CD14-positive monocyte (primary cell): ENCODE results near the gene GINS2. TPM values are rescaled to one million over a fixed set of nuclear protein-coding genes. Genes with fewer than 3 reads are reported as not detected.

Experiments used
- DNase-seq, 3 donors: peaks; one replicate each; pipeline ENCODE4 v3.0.0-alpha.2; 2011 to 2022
- H2AFZ ChIP-seq: 2 replicates; pipeline ENCODE4 v1.6.0; 2012; ENCODE audit warnings: mild to moderate bottlenecking, low read depth, low read length, inconsistent platforms; ENCODE audit not compliant: insufficient read depth, poor library complexity, severe bottlenecking
- H3K27ac ChIP-seq, 2 donors: 1 replicate in 1 of 2; 2 replicates in 1 of 2; pipeline ENCODE4 v1.5.1; 2012 to 2013; ENCODE audit warnings: low read length in 2 of 2, control low read depth in 1 of 2, inconsistent platforms in 1 of 2, low read depth in 1 of 2, mild to moderate bottlenecking in 1 of 2
- H3K27me3 ChIP-seq, 2 donors: one replicate each; pipeline versions ENCODE4 v1.6.0 to v1.6.1; 2011 to 2013; ENCODE audit warnings: low read length in 2 of 2; ENCODE audit not compliant: control insufficient read depth in 2 of 2, insufficient read depth in 2 of 2
- H3K36me3 ChIP-seq, 2 donors: replicated peaks in 1 of 2; 1 replicate in 1 of 2; 2 replicates in 1 of 2; pipeline versions ENCODE4 v1.5.1 to v1.6.1; 2012 to 2013; ENCODE audit warnings: low read length in 2 of 2, control low read depth in 1 of 2, inconsistent platforms in 1 of 2, mild to moderate bottlenecking in 1 of 2; ENCODE audit not compliant: insufficient read depth in 2 of 2, control insufficient read depth in 1 of 2
- H3K4me1 ChIP-seq, 2 donors: 1 replicate in 1 of 2; 2 replicates in 1 of 2; pipeline versions ENCODE4 v1.5.1 to v1.6.1; 2012 to 2013; ENCODE audit warnings: low read length in 2 of 2, control low read depth in 1 of 2, inconsistent platforms in 1 of 2, mild to moderate bottlenecking in 1 of 2, moderate library complexity in 1 of 2; ENCODE audit not compliant: insufficient read depth in 2 of 2, control insufficient read depth in 1 of 2
- H3K4me2 ChIP-seq: replicated peaks from 2 replicates; pipeline ENCODE3; 2012; ENCODE audit warnings: low read length, moderate library complexity, mild to moderate bottlenecking; ENCODE audit not compliant: poor library complexity, severe bottlenecking; ENCODE audit errors: extremely low read depth
- H3K4me3 ChIP-seq, 3 experiments: fragments of 200-600 bp in 1 of 3; sonication (generic) in 1 of 3; replicated peaks in 1 of 3; 1 replicate in 2 of 3; 2 replicates in 1 of 3; pipeline ENCODE4 v1.5.1; 2011 to 2013; ENCODE audit warnings: low read length in 3 of 3, mild to moderate bottlenecking in 3 of 3, control low read depth in 2 of 3, low read depth in 2 of 3, inconsistent platforms in 1 of 3, moderate library complexity in 1 of 3
- H3K79me2 ChIP-seq: 2 replicates; pipeline ENCODE4 v1.6.0; 2012; ENCODE audit warnings: mild to moderate bottlenecking, control low read depth, inconsistent platforms, low read length, moderate library complexity; ENCODE audit not compliant: insufficient read depth
- H3K9ac ChIP-seq: 2 replicates; pipeline ENCODE4 v1.6.0; 2017; ENCODE audit warnings: low read length, mild to moderate bottlenecking; ENCODE audit not compliant: insufficient read depth, poor library complexity, severe bottlenecking
- H3K9me3 ChIP-seq, 2 donors: replicated peaks in 1 of 2; 1 replicate in 1 of 2; 2 replicates in 1 of 2; pipeline versions ENCODE4 v1.5.1 to v1.6.1; 2012 to 2013; ENCODE audit warnings: low read length in 2 of 2, control low read depth in 1 of 2; ENCODE audit not compliant: control insufficient read depth in 1 of 2, insufficient read depth in 1 of 2
- H4K20me1 ChIP-seq: 2 replicates; pipeline ENCODE4 v1.6.0; 2012; ENCODE audit warnings: mild to moderate bottlenecking, low read length, control low read depth, moderate library complexity; ENCODE audit not compliant: insufficient read depth
- H3K27ac Mint-ChIP-seq, 7 donors: one replicate each; pipeline ENCODE4 v1.8.0; 2020; ENCODE audit warnings: mild to moderate bottlenecking in 7 of 7, mixed read lengths in 7 of 7, moderate library complexity in 6 of 7, inconsistent platforms in 2 of 7
- H3K27me3 Mint-ChIP-seq, 3 donors: one replicate each; pipeline ENCODE4 v1.8.0; 2021 to 2022; ENCODE audit warnings: low read depth in 3 of 3, mild to moderate bottlenecking in 3 of 3, mixed read lengths in 3 of 3, moderate library complexity in 3 of 3, inconsistent platforms in 1 of 3
- H3K36me3 Mint-ChIP-seq, 2 donors: one replicate each; pipeline ENCODE4 v1.8.0; 2020; ENCODE audit warnings: mixed read lengths in 2 of 2, inconsistent platforms in 1 of 2, mild to moderate bottlenecking in 1 of 2
- H3K4me1 Mint-ChIP-seq: one replicate; pipeline ENCODE4 v1.8.0; 2020; ENCODE audit warnings: mild to moderate bottlenecking, mixed read lengths
- H3K4me3 Mint-ChIP-seq, 2 donors: one replicate each; pipeline ENCODE4 v1.8.0; 2020; ENCODE audit warnings: mild to moderate bottlenecking in 2 of 2, mixed read lengths in 2 of 2, moderate library complexity in 1 of 2
- H3K9me3 Mint-ChIP-seq, 7 donors: one replicate each; pipeline ENCODE4 v1.8.0; 2020 to 2022; ENCODE audit warnings: mixed read lengths in 7 of 7, mild to moderate bottlenecking in 6 of 7, moderate library complexity in 6 of 7, inconsistent platforms in 2 of 7
- CTCF ChIP-seq: fragments of 200-600 bp; IDR thresholded peaks from one replicate; pipeline ENCODE4 v1.8.0; 2022; ENCODE audit warnings: antibody characterized with exemption, mild to moderate bottlenecking
- WGBS: methylation state at CpG from one replicate; pipeline ENCODE4 v1.1.5; 2013; ENCODE audit warnings: missing lambda C conversion rate; ENCODE audit not compliant: insufficient coverage; 5-methylcytosine and 5-hydroxymethylcytosine counted together
- intact Hi-C, 2 donors: fragments of 100-400 bp; cut with micrococcal nuclease; formaldehyde crosslinking; loops; one replicate each; pipeline versions ENCODE4 v1.15.0 to v1.15.1; 2023
- polyA plus RNA-seq, 3 donors: library from polyadenylated mRNA; depleted of rRNA in 1 of 3; unstranded in 2 of 3; stranded (reverse) in 1 of 3; fragments of 300-500 nt in 2 of 3; fragments of >200 nt in 1 of 3; fragmentation: Illumina TruSeq in 2 of 3; gene quantifications; 1 replicate in 2 of 3; 2 replicates in 1 of 3; pipeline ENCODE4 v1.2.3, GENCODE V29; 2012 to 2021

Gene GINS2
- polyA plus RNA-seq, 3 donors = 0.13 to 0.28 TPM; not detected in 1

GRCh38 chr16:85650844-85651628 is 37.7 kb downstream of the GINS2 start:
- H3K4me1 ChIP-seq = peaks cover 4 to 6% of the 10 kb centered on the region in 2 donors
- Mint-ChIP-seq H3K27ac (no peak overlapping the region), H3K9me3 (no peaks in the 10 kb centered on the region), H3K4me1 (no peaks in the 10 kb centered on the region), H3K4me3 (no peak overlapping the region), H3K36me3 (peaks cover 31 to 62% of the 10 kb centered on the region in 2 donors), H3K27me3 (no peaks in the 10 kb centered on the region)
- H3K9ac ChIP-seq = no peak overlapping the region
- no peaks in the 10 kb centered on the region for H3K9me3 ChIP-seq
- peaks cover 77% of the 10 kb centered on the region for H4K20me1 ChIP-seq
- no peak overlapping the region for H2AFZ ChIP-seq
- no peak for DNase-seq
- peaks cover 15% of the 10 kb centered on the region for H3K79me2 ChIP-seq
- H3K4me2 ChIP-seq = no peak overlapping the region
- no peak for TF ChIP-seq CTCF
- intact Hi-C loops = no loop called here
- no peak overlapping the region for H3K27ac ChIP-seq
- no peaks in the 10 kb centered on the region for H3K27me3 ChIP-seq
- peaks cover 57 to 59% of the 10 kb centered on the region in 2 donors for H3K36me3 ChIP-seq
- 39% methylated on average over 22 of the region's 42 CpGs for WGBS
- no peak overlapping the region for H3K4me3 ChIP-seq

- no peak overlapping the region for H3K4me3 Mint-ChIP-seq
- no peaks in the 10 kb centered on the region for H3K27me3 Mint-ChIP-seq
- Histone ChIP-seq H4K20me1 (peaks cover 84% of the 10 kb centered on the region), H3K4me3 (no peak overlapping the region), H3K4me2 (no peak overlapping the region), H3K27ac (no peak overlapping the region), H3K9me3 (no peaks in the 10 kb centered on the region), H3K9ac (no peak overlapping the region), H2AFZ (no peak overlapping the region), H3K27me3 (no peaks in the 10 kb centered on the region), H3K79me2 (peaks cover 21% of the 10 kb centered on the region), H3K4me1 (peaks cover 4 to 6% of the 10 kb centered on the region in 2 donors), H3K36me3 (peaks cover 50 to 59% of the 10 kb centered on the region in 2 donors)
- H3K9me3 Mint-ChIP-seq = no peaks in the 10 kb centered on the region
- intact Hi-C loops = no loop called here
- no peak overlapping the region for H3K27ac Mint-ChIP-seq
- H3K36me3 Mint-ChIP-seq = peaks cover 24 to 60% of the 10 kb centered on the region in 2 donors
- no peaks in the 10 kb centered on the region for H3K4me1 Mint-ChIP-seq
- TF ChIP-seq CTCF = no peak
- 94% methylated on average over 33 of the region's 39 CpGs for WGBS
- no peak for DNase-seq
Observed at GRCh38 chr16:85650135-85650843, 38.5 kb downstream of the GINS2 start.
